Natural killer cell treated with Interleukin-12 subunit alpha and Interleukin-12 subunit beta and Interleukin-15 and Interleukin-18, amount 100 ng/mL, for 72 hours (primary cell): ENCODE data around the gene SPSB2. TPM values are rescaled to one million over a fixed set of nuclear protein-coding genes. Genes with fewer than 3 reads are reported as not detected.
A peak's percentile ranks its signal among the peaks of the same experiment; 100 is the strongest.

Experiments
- ATAC-seq, 2 donors: fragments of 150-1000 bp; cut with Tn5 transposase in 1 of 2; sonication (Bioruptor Pico), chemical (Tn5 transposase) in 1 of 2; 2 replicates each; pipeline ENCODE4 v1.10.0; 2021
- DNase-seq: peaks from one replicate; pipeline ENCODE4 v3.0.0; 2022; ENCODE audit warnings: low spot score
- H3K27ac Mint-ChIP-seq, 2 donors: 1 replicate in 1 of 2; 2 replicates in 1 of 2; pipeline ENCODE4 v1.8.0; 2022; ENCODE audit warnings: mixed read lengths in 2 of 2, mild to moderate bottlenecking in 1 of 2, moderate library complexity in 1 of 2
- H3K27me3 Mint-ChIP-seq, 2 donors: 1 replicate in 1 of 2; 2 replicates in 1 of 2; pipeline ENCODE4 v1.8.0; 2022; ENCODE audit warnings: mixed read lengths in 2 of 2
- H3K36me3 Mint-ChIP-seq: one replicate; pipeline ENCODE4 v1.8.0; 2022; ENCODE audit warnings: mixed read lengths
- H3K4me1 Mint-ChIP-seq, 2 donors: 1 replicate in 1 of 2; 2 replicates in 1 of 2; pipeline ENCODE4 v1.8.0; 2022; ENCODE audit warnings: low read depth in 2 of 2, mixed read lengths in 2 of 2, mild to moderate bottlenecking in 1 of 2
- H3K4me3 Mint-ChIP-seq: one replicate; pipeline ENCODE4 v1.8.0; 2022; ENCODE audit warnings: mixed read lengths
- H3K9me3 Mint-ChIP-seq: 2 replicates; pipeline ENCODE4 v1.8.0; 2022; ENCODE audit warnings: mixed read lengths
- total RNA-seq, 2 donors: library from RNA; stranded (reverse); gene quantifications; one replicate each; pipeline ENCODE4 v1.2.3, GENCODE V29; 2022

SPSB2 gene
- total RNA-seq, 2 donors from 2014 or later: 6.0 to 6.9 TPM

- H3K4me1 Mint-ChIP-seq: no peaks in the 10 kb centered on the region
- H3K27me3 Mint-ChIP-seq: no peaks in the 10 kb centered on the region
- no peak overlapping the region for H3K27ac Mint-ChIP-seq
- DNase-seq (no peak), ATAC-seq (no peak)
- peaks cover 15% of the 10 kb centered on the region for H3K36me3 Mint-ChIP-seq
- no peaks in the 10 kb centered on the region for H3K9me3 Mint-ChIP-seq
- H3K4me3 Mint-ChIP-seq: no peak overlapping the region
These were observed 12.2 kb downstream of the SPSB2 start for GRCh38 chr12:6860942-6861341.

DNA sequence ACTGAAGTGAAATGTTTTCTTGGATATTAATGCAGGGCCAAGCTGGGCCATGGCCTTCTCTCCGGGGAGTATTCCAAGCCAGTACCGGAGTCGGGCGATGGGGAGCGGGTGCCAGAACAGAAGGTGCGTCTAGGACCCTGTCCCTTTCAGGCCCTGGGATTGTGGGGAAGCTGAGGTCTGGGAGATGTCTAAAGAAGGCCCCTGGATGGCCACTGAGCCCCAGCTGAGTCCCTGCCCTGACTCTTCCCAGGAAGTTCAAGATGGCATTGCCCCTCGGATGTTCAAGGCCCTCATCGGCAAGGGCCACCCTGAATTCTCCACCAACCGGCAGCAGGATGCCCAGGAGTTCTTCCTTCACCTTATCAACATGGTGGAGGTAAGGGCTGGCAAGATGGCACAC, 13.0 kb downstream of the SPSB2 start:
- ATAC-seq (no peak), DNase-seq (no peak)
- peaks cover 0 to 4% of the 10 kb centered on the region in 2 donors for H3K4me1 Mint-ChIP-seq
- H3K4me3 Mint-ChIP-seq: no peak overlapping the region
- peaks cover 15% of the 10 kb centered on the region for H3K36me3 Mint-ChIP-seq
- no peaks in the 10 kb centered on the region for H3K9me3 Mint-ChIP-seq
- H3K27me3 Mint-ChIP-seq: no peaks in the 10 kb centered on the region
- no peak overlapping the region for H3K27ac Mint-ChIP-seq

DNA sequence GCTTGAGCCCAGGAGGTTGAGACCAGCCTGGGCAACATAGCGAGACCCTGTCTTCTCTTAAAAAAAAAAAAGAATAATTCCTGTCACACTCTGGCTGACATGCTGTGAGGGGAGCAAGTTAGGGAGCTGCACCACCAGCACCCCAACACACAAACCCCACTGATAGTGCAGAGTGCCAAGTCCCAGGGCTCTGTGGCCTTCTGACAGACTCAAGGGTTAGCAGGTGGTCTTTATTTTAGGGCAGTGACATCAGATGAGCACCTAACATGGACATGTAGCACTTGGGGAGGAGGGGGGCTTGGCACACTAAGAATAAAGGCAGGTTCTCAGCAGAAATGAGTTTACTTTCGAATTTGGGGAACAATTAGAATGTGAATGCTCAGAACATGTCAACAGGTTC, 14.3 kb downstream of the SPSB2 start:
- Mint-ChIP-seq H3K36me3 (peaks cover 15% of the 10 kb centered on the region), H3K9me3 (no peaks in the 10 kb centered on the region), H3K4me1 (peaks cover 5 to 9% of the 10 kb centered on the region in 2 donors), H3K27me3 (no peaks in the 10 kb centered on the region), H3K27ac (no peak overlapping the region), H3K4me3 (no peak overlapping the region)
- ATAC-seq (no peak), DNase-seq (no peak)

GRCh38 chr12:6855322-6855721, 17.8 kb downstream of the SPSB2 start:
- H3K4me3 Mint-ChIP-seq: no peak overlapping the region
- H3K27ac Mint-ChIP-seq: peak overlapping the region in 1 of 2 donors; percentile 49
- H3K4me1 Mint-ChIP-seq: peaks cover 22 to 31% of the 10 kb centered on the region in 2 donors
- peaks cover 10% of the 10 kb centered on the region for H3K36me3 Mint-ChIP-seq
- no peak for DNase-seq
- H3K27me3 Mint-ChIP-seq: no peaks in the 10 kb centered on the region
- no peak for ATAC-seq
- no peaks in the 10 kb centered on the region for H3K9me3 Mint-ChIP-seq

DNA sequence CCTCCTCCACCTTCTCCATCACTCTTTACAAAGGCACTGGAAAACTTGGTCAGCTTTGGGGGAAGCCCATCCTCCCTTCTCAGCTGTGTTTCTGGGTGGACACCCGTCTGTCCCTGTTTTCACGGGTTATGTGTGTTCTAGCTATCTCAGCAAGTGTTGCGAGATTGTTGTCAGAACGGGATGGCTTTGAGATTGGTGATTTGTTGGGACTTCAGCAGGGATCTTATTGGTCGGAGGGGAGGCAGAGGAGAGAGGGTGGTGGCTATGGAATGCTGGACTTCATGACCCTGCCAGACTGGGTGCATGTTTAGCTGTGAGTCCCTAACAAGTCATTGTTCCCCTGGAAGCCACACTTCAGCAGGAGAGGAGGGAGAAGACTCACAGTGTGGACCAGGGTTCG, 19.1 kb downstream of the SPSB2 start:
- Mint-ChIP-seq H3K36me3 (peaks cover 10% of the 10 kb centered on the region), H3K4me3 (peak overlapping the region; percentile 94)
- ATAC-seq: no peak

DNA sequence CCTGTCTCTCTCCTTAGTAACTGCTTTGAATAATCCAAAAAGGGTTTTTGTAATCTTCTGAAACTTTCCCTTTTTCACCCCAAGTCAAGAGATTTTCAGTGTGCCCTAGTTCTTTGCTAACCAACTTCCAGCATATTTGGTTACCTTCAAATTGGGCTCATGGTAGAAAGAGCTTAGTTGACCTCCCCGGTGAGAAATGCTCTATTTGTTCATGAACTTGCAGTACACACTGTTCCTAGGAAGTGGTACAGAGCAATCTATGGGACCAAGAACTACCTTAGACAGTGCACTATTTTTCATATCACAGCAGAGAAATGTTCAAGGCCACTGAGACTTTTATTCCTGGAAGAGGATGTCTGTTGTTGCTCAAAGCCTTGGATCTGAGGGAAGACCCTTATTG, 19.5 kb downstream of the SPSB2 start:
- Mint-ChIP-seq H3K36me3 (peaks cover 10% of the 10 kb centered on the region), H3K4me1 (peaks cover 26 to 43% of the 10 kb centered on the region in 2 donors), H3K27me3 (no peaks in the 10 kb centered on the region), H3K9me3 (no peaks in the 10 kb centered on the region), H3K27ac (peak overlapping the region; percentile 91 to 93), H3K4me3 (peak overlapping the region; percentile 94)
- DNase-seq (no peak), ATAC-seq (no peak)

More for the DNA sequence above, 19.1 kb downstream of the SPSB2 start:
- Mint-ChIP-seq H3K4me1 (peaks cover 26 to 43% of the 10 kb centered on the region in 2 donors), H3K27me3 (no peaks in the 10 kb centered on the region), H3K9me3 (no peaks in the 10 kb centered on the region), H3K27ac (peak overlapping the region; percentile 91 to 93)
- no peak for DNase-seq

DNA sequence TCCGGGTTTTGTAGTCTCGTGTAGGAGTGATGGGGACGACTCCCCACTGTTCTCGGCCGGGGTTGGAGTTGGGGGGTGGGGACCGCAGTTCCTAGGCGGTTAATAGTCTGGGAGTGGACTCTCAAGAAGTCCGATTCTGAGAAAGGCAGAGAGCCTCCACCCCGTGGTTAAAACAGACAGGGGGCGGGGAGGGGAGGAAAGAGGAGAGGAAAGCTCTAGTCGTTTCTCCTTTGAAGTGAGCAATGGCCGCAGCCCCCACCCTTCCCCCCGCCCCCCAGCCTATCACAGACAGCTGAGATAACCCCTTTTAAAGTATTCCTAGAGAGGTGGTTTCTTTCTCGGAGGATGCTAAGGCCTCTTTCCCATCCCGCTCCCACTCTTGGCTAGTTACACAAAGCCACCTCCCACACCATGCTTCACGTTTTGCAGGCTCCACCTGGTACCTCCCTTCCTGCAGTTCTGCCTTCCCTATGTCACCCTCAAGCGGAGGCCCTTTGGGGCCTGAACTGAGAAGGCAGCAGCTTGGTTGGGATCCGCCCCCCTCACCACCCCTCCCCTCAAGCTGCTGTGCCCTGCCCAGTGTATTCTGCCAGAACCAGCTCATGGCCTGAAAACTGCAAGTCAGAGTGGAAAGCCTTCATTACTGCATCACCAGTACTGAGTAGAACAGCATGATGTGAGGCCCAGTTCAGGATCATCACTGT, 20.3 kb downstream of the SPSB2 start:
- ATAC-seq (no peak), DNase-seq (no peak)
- Mint-ChIP-seq H3K36me3 (peaks cover 7% of the 10 kb centered on the region), H3K27ac (peak overlapping the region; percentile 91 to 93), H3K4me1 (peaks cover 26 to 43% of the 10 kb centered on the region in 2 donors), H3K9me3 (no peaks in the 10 kb centered on the region), H3K4me3 (peak overlapping the region; percentile 94), H3K27me3 (no peaks in the 10 kb centered on the region)

- Mint-ChIP-seq H3K4me1 (peaks cover 26 to 43% of the 10 kb centered on the region in 2 donors), H3K27ac (peak within 1 kb of the TSS; percentile 91 to 93), H3K36me3 (peaks cover under 1% of the 10 kb centered on the region), H3K27me3 (no peaks in the 10 kb centered on the region), H3K9me3 (no peaks in the 10 kb centered on the region), H3K4me3 (peak within 1 kb of the TSS; percentile 94)
- peak; percentile 90 to 91 for ATAC-seq
- peak; percentile 99 for DNase-seq
These were observed 21.0 kb downstream of the SPSB2 start, which contains the start of gene USP5 for GRCh38 chr12:6851921-6852650. TSS of gene USP5 (plus strand) at chr12:6852150. CDS start at chr12:6852180, 30 bp downstream.

GRCh38 chr12:6851153-6851920, 21.8 kb downstream of the SPSB2 start, which contains the start of gene CDCA3:
TSS of gene CDCA3 (minus strand) at chr12:6851286. CDS start at chr12:6850952, 334 bp downstream.
- Mint-ChIP-seq H3K36me3 (no peaks in the 10 kb centered on the region), H3K9me3 (no peaks in the 10 kb centered on the region)
- peak; percentile 77 to 81 for ATAC-seq

GRCh38 chr12:6850796-6851152, 22.3 kb downstream of the SPSB2 start:
- Mint-ChIP-seq H3K9me3 (no peaks in the 10 kb centered on the region), H3K4me1 (peaks cover 25 to 43% of the 10 kb centered on the region in 2 donors), H3K27ac (peak overlapping the region; percentile 91 to 93), H3K4me3 (peak overlapping the region; percentile 94), H3K36me3 (no peaks in the 10 kb centered on the region), H3K27me3 (no peaks in the 10 kb centered on the region)
- DNase-seq (no peak), ATAC-seq (no peak)

More at GRCh38 chr12:6851153-6851920, 21.8 kb downstream of the SPSB2 start, which contains the start of gene CDCA3:
- Mint-ChIP-seq H3K27ac (peak within 1 kb of the TSS; percentile 91 to 93), H3K27me3 (no peaks in the 10 kb centered on the region), H3K4me3 (peak within 1 kb of the TSS; percentile 94), H3K4me1 (peaks cover 26 to 43% of the 10 kb centered on the region in 2 donors)
- peak; percentile 95 for DNase-seq

DNA sequence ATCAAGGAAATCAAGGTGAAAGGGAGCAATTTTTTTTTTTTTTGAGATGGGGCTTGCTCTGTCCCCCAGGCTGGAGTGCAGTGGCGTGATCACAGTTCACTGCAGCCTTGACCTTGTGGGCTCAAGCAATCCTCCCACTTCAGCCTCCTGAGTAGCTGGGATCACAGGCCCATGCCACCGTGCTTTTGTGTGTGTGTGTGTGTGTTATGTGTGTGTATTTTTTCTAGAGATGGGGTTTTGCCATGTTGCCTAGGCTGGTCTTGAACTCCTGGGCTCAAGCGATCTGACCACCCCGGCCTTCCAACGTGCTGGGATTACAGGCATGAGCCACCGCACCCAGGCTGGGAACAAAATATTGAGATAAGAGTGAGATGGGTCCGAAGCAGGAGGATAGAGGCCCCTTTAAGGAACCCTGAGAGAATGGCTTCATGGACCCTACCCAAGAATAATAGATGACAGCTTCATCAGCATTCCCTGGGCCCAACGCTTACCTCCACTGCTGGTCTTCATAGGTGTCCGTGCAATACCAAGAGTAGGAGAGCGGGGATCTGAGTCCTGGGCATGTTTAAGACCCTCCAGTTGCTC, 23.0 kb downstream of the SPSB2 start:
- Mint-ChIP-seq H3K4me1 (peaks cover 22 to 43% of the 10 kb centered on the region in 2 donors), H3K27me3 (no peaks in the 10 kb centered on the region), H3K27ac (peak overlapping the region in 1 of 2 donors; percentile 91), H3K9me3 (no peaks in the 10 kb centered on the region), H3K4me3 (peak overlapping the region; percentile 94), H3K36me3 (no peaks in the 10 kb centered on the region)
- DNase-seq: no peak
- no peak for ATAC-seq

GRCh38 chr12:6849427-6849826, 23.7 kb downstream of the SPSB2 start:
- Mint-ChIP-seq H3K9me3 (no peaks in the 10 kb centered on the region), H3K27ac (peak overlapping the region in 1 of 2 donors; percentile 91), H3K27me3 (no peaks in the 10 kb centered on the region), H3K36me3 (no peaks in the 10 kb centered on the region), H3K4me3 (peak overlapping the region; percentile 94), H3K4me1 (peaks cover 22 to 43% of the 10 kb centered on the region in 2 donors)
- DNase-seq (no peak), ATAC-seq (no peak)

DNA sequence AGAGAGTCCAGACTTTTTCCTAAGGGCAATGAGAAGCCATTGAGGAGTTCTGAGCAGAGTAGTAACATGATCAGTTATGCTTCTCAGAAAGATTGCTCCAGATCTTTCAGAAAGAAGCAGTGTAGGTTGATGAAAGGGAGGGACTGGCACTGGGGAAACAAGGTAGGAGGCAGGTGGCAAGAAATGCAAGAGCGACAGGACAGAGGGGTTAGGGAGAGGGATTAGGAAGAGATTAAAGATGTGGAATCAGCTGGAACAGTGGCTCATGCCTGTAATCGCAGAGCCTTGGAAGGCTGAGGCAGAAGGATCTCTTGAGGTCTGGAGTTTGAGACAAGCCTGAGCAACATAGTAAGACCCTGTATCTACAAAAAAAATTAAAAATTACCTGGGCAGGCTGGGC, 25.4 kb downstream of the SPSB2 start:
- ATAC-seq (no peak), DNase-seq (no peak)
- Mint-ChIP-seq H3K9me3 (no peaks in the 10 kb centered on the region), H3K4me3 (no peak overlapping the region), H3K4me1 (peaks cover 8 to 27% of the 10 kb centered on the region in 2 donors), H3K27ac (no peak overlapping the region), H3K27me3 (no peaks in the 10 kb centered on the region), H3K36me3 (no peaks in the 10 kb centered on the region)
